SU-DHL-6 (cell line): ENCODE results near the gene CMSS1.

Experiments
- H2AFZ ChIP-seq: fragments of 200-600 bp; sonication (generic); 2 replicates; pipeline ENCODE4 v1.6.1; 2014; ENCODE audit warnings: low read depth, mild to moderate bottlenecking, moderate library complexity, mixed read lengths, antibody characterized with exemption, low read length; ENCODE audit not compliant: severe bottlenecking
- H3F3A ChIP-seq: fragments of 200-600 bp; shearing (Covaris generic); 2 replicates; pipeline ENCODE4 v1.6.0; 2016; ENCODE audit warnings: antibody characterized with exemption, mild to moderate bottlenecking; ENCODE audit not compliant: insufficient read depth
- H3K27ac ChIP-seq: fragments of 200-600 bp; sonication (generic); 2 replicates; pipeline ENCODE4 v1.5.1; 2016; ENCODE audit warnings: low read depth, mild to moderate bottlenecking, low read length, moderate library complexity, mixed read lengths
- H3K27me3 ChIP-seq: fragments of 200-600 bp; sonication (generic), shearing (Covaris generic); 2 replicates; pipeline ENCODE4 v1.6.0; 2014; ENCODE audit warnings: mild to moderate bottlenecking, low read length
- H3K36me3 ChIP-seq: fragments of 200-600 bp; sonication (generic); 2 replicates; pipeline ENCODE4 v1.6.1; 2014; ENCODE audit warnings: mild to moderate bottlenecking, low read length, mixed read lengths
- H3K4me2 ChIP-seq: fragments of 300-600, 200-600 bp; shearing (Covaris generic), sonication (generic); 2 replicates; pipeline ENCODE4 v1.6.0; 2014; ENCODE audit warnings: low read length, low read depth, mild to moderate bottlenecking; ENCODE audit not compliant: poor library complexity, severe bottlenecking
- H3K4me3 ChIP-seq: fragments of 200-600 bp; sonication (generic); 2 replicates; pipeline ENCODE4 v1.5.1; 2014; ENCODE audit warnings: antibody characterized with exemption, low read length, mild to moderate bottlenecking, mixed read lengths; ENCODE audit not compliant: insufficient read depth, poor library complexity, severe bottlenecking
- H3K79me2 ChIP-seq: fragments of 200-600 bp; sonication (generic); 2 replicates; pipeline ENCODE4 v1.6.1; 2014; ENCODE audit warnings: mild to moderate bottlenecking, low read length, moderate library complexity; ENCODE audit not compliant: insufficient read depth
- H3K9ac ChIP-seq: fragments of 200-600 bp; sonication (generic); 2 replicates; pipeline ENCODE4 v1.7.0; 2014; ENCODE audit warnings: mild to moderate bottlenecking, low read length
- H3K9me2 ChIP-seq: fragments of 200-600 bp; sonication (generic); replicated peaks from 2 replicates; pipeline ENCODE4 v1.6.1; 2014; ENCODE audit warnings: low read length; ENCODE audit not compliant: insufficient read depth
- H3K9me3 ChIP-seq: fragments of 200-600 bp; sonication (generic); 2 replicates; pipeline ENCODE4 v1.6.1; 2014; ENCODE audit warnings: low read length, mixed read lengths; ENCODE audit not compliant: insufficient read depth
- H4K20me1 ChIP-seq: fragments of 200-600 bp; sonication (generic); 2 replicates; pipeline ENCODE4 v1.6.1; 2014; ENCODE audit warnings: low read depth, mild to moderate bottlenecking, antibody characterized with exemption, low read length, moderate library complexity, mixed read lengths
- CTCF ChIP-seq: fragments of 200-600 bp; sonication (generic); IDR thresholded peaks from one replicate; pipeline ENCODE4 v1.5.1; 2017; ENCODE audit warnings: antibody characterized with exemption, mild to moderate bottlenecking, low read length, moderate library complexity; ENCODE audit not compliant: insufficient read depth, poor library complexity, severe bottlenecking
- EZH2phosphoT487 ChIP-seq: fragments of 200-600 bp; sonication (generic), shearing (Covaris generic); conservative IDR thresholded peaks from 2 replicates; pipeline ENCODE4 v1.6.1; 2018; ENCODE audit warnings: mild to moderate bottlenecking, antibody characterized with exemption, low read length, moderate library complexity, mixed read lengths

CMSS1 gene

GRCh38 chr3:99884484-99884883, 66.8 kb downstream of the CMSS1 start:
- no peaks in the 10 kb centered on the region for H3K27me3 ChIP-seq
- H3K79me2 ChIP-seq: no peaks in the 10 kb centered on the region
- H3K27ac ChIP-seq: no peak overlapping the region
- no peak overlapping the region for H2AFZ ChIP-seq
- H3K4me3 ChIP-seq: no peak overlapping the region
- H4K20me1 ChIP-seq: peaks cover 1% of the 10 kb centered on the region; the same call in 1 of the 2 replicates
- H3K9me3 ChIP-seq: no peaks in the 10 kb centered on the region
- H3K9ac ChIP-seq: no peak overlapping the region
- no peaks in the 10 kb centered on the region for H3K9me2 ChIP-seq
- no peaks in the 10 kb centered on the region; the same call in 1 of the 2 replicates for H3F3A ChIP-seq
- no peak for TF ChIP-seq CTCF
- TF ChIP-seq EZH2phosphoT487: no peak
- H3K36me3 ChIP-seq: no peaks in the 10 kb centered on the region
- H3K4me2 ChIP-seq: no peak overlapping the region

- H3K27ac ChIP-seq: no peak overlapping the region
- H2AFZ ChIP-seq: no peak overlapping the region
- no peaks in the 10 kb centered on the region for H3K27me3 ChIP-seq
- no peaks in the 10 kb centered on the region; the same call in 1 of the 2 replicates for H3F3A ChIP-seq
- H3K9ac ChIP-seq: no peak overlapping the region
- H3K9me2 ChIP-seq: no peaks in the 10 kb centered on the region
- TF ChIP-seq CTCF (no peak), EZH2phosphoT487 (no peak)
- no peaks in the 10 kb centered on the region for H3K79me2 ChIP-seq
- H3K4me2 ChIP-seq: no peak overlapping the region
- H3K4me3 ChIP-seq: no peak overlapping the region
- no peaks in the 10 kb centered on the region for H3K9me3 ChIP-seq
- no peaks in the 10 kb centered on the region for H3K36me3 ChIP-seq
- no peaks in the 10 kb centered on the region; the same call in 1 of the 2 replicates for H4K20me1 ChIP-seq
Measured at GRCh38 chr3:99885085-99885484, 67.4 kb downstream of the CMSS1 start.

GRCh38 chr3:99885851-99886250, 68.2 kb downstream of the CMSS1 start:
- Histone ChIP-seq H3K9me2 (no peaks in the 10 kb centered on the region), H3K36me3 (no peaks in the 10 kb centered on the region), H2AFZ (no peak overlapping the region), H3K9ac (no peak overlapping the region), H3K4me3 (no peak overlapping the region), H4K20me1 (no peaks in the 10 kb centered on the region; the same call in 1 of the 2 replicates), H3K27ac (no peak overlapping the region), H3F3A (no peaks in the 10 kb centered on the region; the same call in 1 of the 2 replicates), H3K4me2 (no peak overlapping the region), H3K79me2 (no peaks in the 10 kb centered on the region), H3K27me3 (no peaks in the 10 kb centered on the region), H3K9me3 (no peaks in the 10 kb centered on the region)
- TF ChIP-seq CTCF (no peak), EZH2phosphoT487 (no peak)
